HFFc6 (cell line): ENCODE measurements around the gene STK32C. TPM values are rescaled to one million over a fixed set of nuclear protein-coding genes. Genes with fewer than 3 reads are reported as not detected.
"Not testable (repeated sequence)": the region's sequence is repeated elsewhere in the genome, so short reads cannot be mapped to it uniquely, and the experiment has no call there.

Experiments
- DNase-seq: peaks from one replicate; pipeline ENCODE4 v3.0.0-alpha.2; 2018
- H3K27ac Mint-ChIP-seq: 2 replicates; pipeline ENCODE4 v1.8.0; 2020; ENCODE audit warnings: mild to moderate bottlenecking, mixed read lengths
- H3K27me3 Mint-ChIP-seq: 2 replicates; pipeline ENCODE4 v1.8.0; 2021; ENCODE audit warnings: mild to moderate bottlenecking, moderate library complexity, mixed read lengths; ENCODE audit not compliant: insufficient read depth
- H3K36me3 Mint-ChIP-seq: 2 replicates; pipeline ENCODE4 v1.8.0; 2021; ENCODE audit warnings: low read depth, mixed read lengths
- H3K4me1 Mint-ChIP-seq: 2 replicates; pipeline ENCODE4 v1.8.0; 2020; ENCODE audit warnings: low read depth, mixed read lengths
- H3K4me3 Mint-ChIP-seq: 2 replicates; pipeline ENCODE4 v1.8.0; 2020; ENCODE audit warnings: mild to moderate bottlenecking, moderate library complexity, mixed read lengths
- H3K9me3 Mint-ChIP-seq: 2 replicates; pipeline ENCODE4 v1.8.0; 2020; ENCODE audit warnings: mild to moderate bottlenecking, mixed read lengths
- CTCF ChIP-seq: fragments of 200-600 bp; sonication (generic); IDR thresholded peaks from 2 replicates; pipeline ENCODE4 v1.5.0; 2021; ENCODE audit warnings: antibody characterized with exemption, mild to moderate bottlenecking
- total RNA-seq, 6 experiments: library from RNA; stranded (reverse); fragmentation: NEBNext Ultra II Directional; extraction: Animal tissue kit (Norgen Biotek cat#: 25700); gene quantifications; 2 replicates in 1 of 6; 3 replicates in 5 of 6; pipeline ENCODE4 v1.2.3, GENCODE V29; 2021

The STK32C gene
- total RNA-seq, 6 experiments from 2014 or later, result 5.5 to 8.3 (median 7.2) TPM

GRCh38 chr10:132271458-132272230 is 36.1 kb downstream of the STK32C start:
- H3K36me3 Mint-ChIP-seq, result peaks cover 9% of the 10 kb centered on the region; the same call in 1 of the 2 replicates
- no peak overlapping the region for H3K4me3 Mint-ChIP-seq
- peaks cover 12% of the 10 kb centered on the region for H3K9me3 Mint-ChIP-seq
- no peak overlapping the region for H3K27ac Mint-ChIP-seq
- peaks cover 8% of the 10 kb centered on the region for H3K4me1 Mint-ChIP-seq
- H3K27me3 Mint-ChIP-seq, result peaks cover 16% of the 10 kb centered on the region
- TF ChIP-seq CTCF, result no peak
- no peak for DNase-seq

- no peak for TF ChIP-seq CTCF
- Mint-ChIP-seq H3K27ac (no peak overlapping the region), H3K27me3 (peaks cover 20% of the 10 kb centered on the region), H3K9me3 (peaks cover 12% of the 10 kb centered on the region), H3K36me3 (peaks cover 9% of the 10 kb centered on the region; the same call in 1 of the 2 replicates), H3K4me3 (no peak overlapping the region), H3K4me1 (peaks cover 8% of the 10 kb centered on the region)
- no peak for DNase-seq
These were observed 36.9 kb downstream of the STK32C start for GRCh38 chr10:132270721-132271457.

- peaks cover 12% of the 10 kb centered on the region for H3K9me3 Mint-ChIP-seq
- H3K4me1 Mint-ChIP-seq, result peaks cover 8% of the 10 kb centered on the region
- no peak overlapping the region for H3K4me3 Mint-ChIP-seq
- peaks cover 21% of the 10 kb centered on the region for H3K27me3 Mint-ChIP-seq
- no peak for DNase-seq
- H3K27ac Mint-ChIP-seq, result no peak overlapping the region
- peaks cover 9% of the 10 kb centered on the region; the same call in 1 of the 2 replicates for H3K36me3 Mint-ChIP-seq
- no peak for TF ChIP-seq CTCF
These were observed 37.5 kb downstream of the STK32C start for GRCh38 chr10:132270256-132270655.

- Mint-ChIP-seq H3K9me3 (peaks cover 12% of the 10 kb centered on the region), H3K27me3 (peaks cover 23% of the 10 kb centered on the region), H3K4me3 (no peak overlapping the region), H3K27ac (no peak overlapping the region), H3K36me3 (peaks cover 9% of the 10 kb centered on the region; the same call in 1 of the 2 replicates), H3K4me1 (peaks cover 8% of the 10 kb centered on the region)
- no peak for TF ChIP-seq CTCF
- DNase-seq, result no peak
These were observed 38.2 kb downstream of the STK32C start for GRCh38 chr10:132269266-132270230.

GRCh38 chr10:132267916-132268315 is 39.8 kb downstream of the STK32C start:
- not testable (repeated sequence) for DNase-seq, H3K4me3 Mint-ChIP-seq, H3K27ac Mint-ChIP-seq, H3K36me3 Mint-ChIP-seq, H3K4me1 Mint-ChIP-seq
- peaks cover 12% of the 10 kb centered on the region for H3K9me3 Mint-ChIP-seq
- peaks cover 29% of the 10 kb centered on the region for H3K27me3 Mint-ChIP-seq
